GM23338 (cell line): ENCODE results near the gene R3HDM2.
A peak's percentile ranks its signal among the peaks of the same experiment; 100 is the strongest.

ENCODE experiments used
- CREB1 ChIP-seq: fragments of 250-450 bp; sonication (Bioruptor Pico); IDR thresholded peaks from 2 replicates; pipeline ENCODE4 v1.5.0; 2020; ENCODE audit warnings: low read depth, mild to moderate bottlenecking, moderate library complexity
- CTCF ChIP-seq, 2 experiments: fragments of 200-600 bp in 1 of 2; sonication (generic) in 1 of 2; conservative IDR thresholded peaks; 2 replicates each; pipeline versions ENCODE4 v1.5.1 to v1.6.1; 2016 to 2017; ENCODE audit warnings: antibody characterized with exemption in 2 of 2, low read depth in 2 of 2, mild to moderate bottlenecking in 2 of 2, moderate library complexity in 1 of 2
- ETS1 ChIP-seq: IDR thresholded peaks from 2 replicates; pipeline ENCODE4 v1.6.1; 2016; ENCODE audit warnings: antibody characterized with exemption
- EZH2 ChIP-seq: fragments of 200-600 bp; sonication (generic); IDR thresholded peaks from one replicate; pipeline ENCODE4 v1.8.0; 2017; ENCODE audit warnings: antibody characterized with exemption, mild to moderate bottlenecking, low read depth; ENCODE audit not compliant: unreplicated experiment
- EZH2phosphoT487 ChIP-seq: fragments of 200-600 bp; sonication (generic); IDR thresholded peaks from one replicate; pipeline ENCODE4 v1.8.1; 2018; ENCODE audit warnings: antibody characterized with exemption; ENCODE audit not compliant: unreplicated experiment
- JUNB ChIP-seq: IDR thresholded peaks from one replicate; pipeline ENCODE4 v1.6.1; 2016; ENCODE audit warnings: antibody characterized with exemption; ENCODE audit not compliant: unreplicated experiment
- NANOG ChIP-seq: IDR thresholded peaks from 2 replicates; pipeline ENCODE4 v1.6.1; 2016; ENCODE audit warnings: antibody characterized with exemption, borderline replicate concordance
- POLR2AphosphoS5 ChIP-seq: IDR thresholded peaks from 2 replicates; pipeline ENCODE4 v1.6.1; 2016; ENCODE audit warnings: antibody characterized with exemption, low read depth
- ZNF114 ChIP-seq: fragments of 250-450 bp; sonication (Bioruptor Pico); IDR thresholded peaks from 2 replicates; pipeline ENCODE4 v1.5.0; 2020; ENCODE audit warnings: mild to moderate bottlenecking, moderate library complexity
- ZNF331 ChIP-seq: fragments of 250-450 bp; sonication (Bioruptor Pico); IDR thresholded peaks from 2 replicates; pipeline ENCODE4 v1.5.0; 2020; ENCODE audit warnings: low read depth, mild to moderate bottlenecking, moderate library complexity
- TF ChIP-seq, protein P1 (sequence below): IDR thresholded peaks from one replicate; pipeline ENCODE4 v1.6.1; 2018; ENCODE audit warnings: antibody characterized with exemption; ENCODE audit not compliant: unreplicated experiment
- TF ChIP-seq, protein P2 (sequence below): fragments of 250-450 bp; sonication (Bioruptor Pico); IDR thresholded peaks from 2 replicates; pipeline ENCODE4 v1.5.0; 2020; ENCODE audit warnings: mild to moderate bottlenecking, moderate library complexity

- TF ChIP-seq, protein P1, sequence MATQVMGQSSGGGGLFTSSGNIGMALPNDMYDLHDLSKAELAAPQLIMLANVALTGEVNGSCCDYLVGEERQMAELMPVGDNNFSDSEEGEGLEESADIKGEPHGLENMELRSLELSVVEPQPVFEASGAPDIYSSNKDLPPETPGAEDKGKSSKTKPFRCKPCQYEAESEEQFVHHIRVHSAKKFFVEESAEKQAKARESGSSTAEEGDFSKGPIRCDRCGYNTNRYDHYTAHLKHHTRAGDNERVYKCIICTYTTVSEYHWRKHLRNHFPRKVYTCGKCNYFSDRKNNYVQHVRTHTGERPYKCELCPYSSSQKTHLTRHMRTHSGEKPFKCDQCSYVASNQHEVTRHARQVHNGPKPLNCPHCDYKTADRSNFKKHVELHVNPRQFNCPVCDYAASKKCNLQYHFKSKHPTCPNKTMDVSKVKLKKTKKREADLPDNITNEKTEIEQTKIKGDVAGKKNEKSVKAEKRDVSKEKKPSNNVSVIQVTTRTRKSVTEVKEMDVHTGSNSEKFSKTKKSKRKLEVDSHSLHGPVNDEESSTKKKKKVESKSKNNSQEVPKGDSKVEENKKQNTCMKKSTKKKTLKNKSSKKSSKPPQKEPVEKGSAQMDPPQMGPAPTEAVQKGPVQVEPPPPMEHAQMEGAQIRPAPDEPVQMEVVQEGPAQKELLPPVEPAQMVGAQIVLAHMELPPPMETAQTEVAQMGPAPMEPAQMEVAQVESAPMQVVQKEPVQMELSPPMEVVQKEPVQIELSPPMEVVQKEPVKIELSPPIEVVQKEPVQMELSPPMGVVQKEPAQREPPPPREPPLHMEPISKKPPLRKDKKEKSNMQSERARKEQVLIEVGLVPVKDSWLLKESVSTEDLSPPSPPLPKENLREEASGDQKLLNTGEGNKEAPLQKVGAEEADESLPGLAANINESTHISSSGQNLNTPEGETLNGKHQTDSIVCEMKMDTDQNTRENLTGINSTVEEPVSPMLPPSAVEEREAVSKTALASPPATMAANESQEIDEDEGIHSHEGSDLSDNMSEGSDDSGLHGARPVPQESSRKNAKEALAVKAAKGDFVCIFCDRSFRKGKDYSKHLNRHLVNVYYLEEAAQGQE: no peak
- no peak for TF ChIP-seq EZH2
- no peak for TF ChIP-seq CTCF (conservative IDR thresholded peaks at IDR 0.05; ENCODE audit: low read depth in 2 of 2)
- no peak for TF ChIP-seq JUNB
- no peak for TF ChIP-seq ZNF331
- TF ChIP-seq POLR2AphosphoS5: peak; percentile 58
- no peak for TF ChIP-seq CREB1 (CRISPR knock-in tag)
- no peak for TF ChIP-seq EZH2phosphoT487
- no peak for TF ChIP-seq ZNF114 (CRISPR knock-in tag)
- TF ChIP-seq ETS1: no peak
- no peak for TF ChIP-seq NANOG
- TF ChIP-seq, protein P2, sequence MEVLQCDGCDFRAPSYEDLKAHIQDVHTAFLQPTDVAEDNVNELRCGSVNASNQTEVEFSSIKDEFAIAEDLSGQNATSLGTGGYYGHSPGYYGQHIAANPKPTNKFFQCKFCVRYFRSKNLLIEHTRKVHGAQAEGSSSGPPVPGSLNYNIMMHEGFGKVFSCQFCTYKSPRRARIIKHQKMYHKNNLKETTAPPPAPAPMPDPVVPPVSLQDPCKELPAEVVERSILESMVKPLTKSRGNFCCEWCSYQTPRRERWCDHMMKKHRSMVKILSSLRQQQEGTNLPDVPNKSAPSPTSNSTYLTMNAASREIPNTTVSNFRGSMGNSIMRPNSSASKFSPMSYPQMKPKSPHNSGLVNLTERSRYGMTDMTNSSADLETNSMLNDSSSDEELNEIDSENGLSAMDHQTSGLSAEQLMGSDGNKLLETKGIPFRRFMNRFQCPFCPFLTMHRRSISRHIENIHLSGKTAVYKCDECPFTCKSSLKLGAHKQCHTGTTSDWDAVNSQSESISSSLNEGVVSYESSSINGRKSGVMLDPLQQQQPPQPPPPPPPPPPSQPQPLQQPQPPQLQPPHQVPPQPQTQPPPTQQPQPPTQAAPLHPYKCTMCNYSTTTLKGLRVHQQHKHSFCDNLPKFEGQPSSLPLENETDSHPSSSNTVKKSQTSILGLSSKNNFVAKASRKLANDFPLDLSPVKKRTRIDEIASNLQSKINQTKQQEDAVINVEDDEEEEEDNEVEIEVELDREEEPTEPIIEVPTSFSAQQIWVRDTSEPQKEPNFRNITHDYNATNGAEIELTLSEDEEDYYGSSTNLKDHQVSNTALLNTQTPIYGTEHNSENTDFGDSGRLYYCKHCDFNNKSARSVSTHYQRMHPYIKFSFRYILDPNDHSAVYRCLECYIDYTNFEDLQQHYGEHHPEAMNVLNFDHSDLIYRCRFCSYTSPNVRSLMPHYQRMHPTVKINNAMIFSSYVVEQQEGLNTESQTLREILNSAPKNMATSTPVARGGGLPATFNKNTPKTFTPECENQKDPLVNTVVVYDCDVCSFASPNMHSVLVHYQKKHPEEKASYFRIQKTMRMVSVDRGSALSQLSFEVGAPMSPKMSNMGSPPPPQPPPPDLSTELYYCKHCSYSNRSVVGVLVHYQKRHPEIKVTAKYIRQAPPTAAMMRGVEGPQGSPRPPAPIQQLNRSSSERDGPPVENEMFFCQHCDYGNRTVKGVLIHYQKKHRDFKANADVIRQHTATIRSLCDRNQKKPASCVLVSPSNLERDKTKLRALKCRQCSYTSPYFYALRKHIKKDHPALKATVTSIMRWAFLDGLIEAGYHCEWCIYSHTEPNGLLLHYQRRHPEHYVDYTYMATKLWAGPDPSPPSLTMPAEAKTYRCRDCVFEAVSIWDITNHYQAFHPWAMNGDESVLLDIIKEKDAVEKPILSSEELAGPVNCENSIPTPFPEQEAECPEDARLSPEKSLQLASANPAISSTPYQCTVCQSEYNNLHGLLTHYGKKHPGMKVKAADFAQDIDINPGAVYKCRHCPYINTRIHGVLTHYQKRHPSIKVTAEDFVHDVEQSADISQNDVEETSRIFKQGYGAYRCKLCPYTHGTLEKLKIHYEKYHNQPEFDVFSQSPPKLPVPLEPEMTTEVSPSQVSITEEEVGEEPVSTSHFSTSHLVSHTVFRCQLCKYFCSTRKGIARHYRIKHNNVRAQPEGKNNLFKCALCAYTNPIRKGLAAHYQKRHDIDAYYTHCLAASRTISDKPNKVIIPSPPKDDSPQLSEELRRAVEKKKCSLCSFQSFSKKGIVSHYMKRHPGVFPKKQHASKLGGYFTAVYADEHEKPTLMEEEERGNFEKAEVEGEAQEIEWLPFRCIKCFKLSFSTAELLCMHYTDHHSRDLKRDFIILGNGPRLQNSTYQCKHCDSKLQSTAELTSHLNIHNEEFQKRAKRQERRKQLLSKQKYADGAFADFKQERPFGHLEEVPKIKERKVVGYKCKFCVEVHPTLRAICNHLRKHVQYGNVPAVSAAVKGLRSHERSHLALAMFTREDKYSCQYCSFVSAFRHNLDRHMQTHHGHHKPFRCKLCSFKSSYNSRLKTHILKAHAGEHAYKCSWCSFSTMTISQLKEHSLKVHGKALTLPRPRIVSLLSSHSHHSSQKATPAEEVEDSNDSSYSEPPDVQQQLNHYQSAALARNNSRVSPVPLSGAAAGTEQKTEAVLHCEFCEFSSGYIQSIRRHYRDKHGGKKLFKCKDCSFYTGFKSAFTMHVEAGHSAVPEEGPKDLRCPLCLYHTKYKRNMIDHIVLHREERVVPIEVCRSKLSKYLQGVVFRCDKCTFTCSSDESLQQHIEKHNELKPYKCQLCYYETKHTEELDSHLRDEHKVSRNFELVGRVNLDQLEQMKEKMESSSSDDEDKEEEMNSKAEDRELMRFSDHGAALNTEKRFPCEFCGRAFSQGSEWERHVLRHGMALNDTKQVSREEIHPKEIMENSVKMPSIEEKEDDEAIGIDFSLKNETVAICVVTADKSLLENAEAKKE (CRISPR knock-in tag): no peak
Measured at GRCh38 chr12:57230381-57231155, 200.3 kb downstream of the R3HDM2 start.
